NCI-H128 (cell line): Measurements from ENCODE around the gene CAPN13.

Experiments
- DNase-seq: peaks from one replicate; lab custom pipeline; 2025; ENCODE audit not compliant: unreplicated experiment; lab: John Stamatoyannopoulos, UW

The CAPN13 gene

GRCh38 chr2:30765876-30766470 lies 41.3 kb downstream of the CAPN13 start:
- no peak for DNase-seq

- DNase-seq, result no peak
These were observed 42.1 kb downstream of the CAPN13 start for GRCh38 chr2:30765191-30765590.

GRCh38 chr2:30764021-30764800 lies 43.0 kb downstream of the CAPN13 start:
- no peak for DNase-seq

- no peak for DNase-seq
These were observed 44.0 kb downstream of the CAPN13 start for GRCh38 chr2:30763151-30763660.

- no peak for DNase-seq
These were observed 46.0 kb downstream of the CAPN13 start for GRCh38 chr2:30761226-30761625.

GRCh38 chr2:30759481-30759880 lies 47.8 kb downstream of the CAPN13 start:
- no peak for DNase-seq

GRCh38 chr2:30758191-30758651 lies 49.0 kb downstream of the CAPN13 start:
- DNase-seq, result no peak

GRCh38 chr2:30757749-30758148 lies 49.5 kb downstream of the CAPN13 start:
- no peak for DNase-seq

GRCh38 chr2:30756971-30757370 lies 50.3 kb downstream of the CAPN13 start:
- no peak for DNase-seq

GRCh38 chr2:30756051-30756719 lies 51.1 kb downstream of the CAPN13 start:
- no peak for DNase-seq

- DNase-seq, result no peak
These were observed 53.6 kb downstream of the CAPN13 start for GRCh38 chr2:30753630-30754029.

GRCh38 chr2:30752811-30753210 lies 54.4 kb downstream of the CAPN13 start:
- DNase-seq, result no peak

- DNase-seq, result no peak
These were observed 60.0 kb downstream of the CAPN13 start for GRCh38 chr2:30747206-30747605.

GRCh38 chr2:30744823-30745222 lies 62.4 kb downstream of the CAPN13 start:
- DNase-seq, result no peak

GRCh38 chr2:30741576-30741975 lies 65.7 kb downstream of the CAPN13 start:
- no peak for DNase-seq

GRCh38 chr2:30738141-30738911 lies 68.9 kb downstream of the CAPN13 start:
- no peak for DNase-seq

- DNase-seq, result no peak
These were observed 70.0 kb downstream of the CAPN13 start for GRCh38 chr2:30737326-30737610.

GRCh38 chr2:30736461-30737325 lies 70.6 kb downstream of the CAPN13 start:
- DNase-seq, result no peak

- DNase-seq, result no peak
These were observed 73.2 kb downstream of the CAPN13 start for GRCh38 chr2:30733876-30734520.

GRCh38 chr2:30732876-30733275 lies 74.4 kb downstream of the CAPN13 start:
- DNase-seq, result no peak
